ENCODE results near the gene DMXL2.
"Not testable (repeated sequence)": the region's sequence is repeated elsewhere in the genome, so short reads cannot be mapped to it uniquely, and the experiment has no call there.

DMXL2 gene

GRCh38 chr15:51447855-51448621 is 174.5 kb downstream of the DMXL2 start:
- H3K4me3 ChIP-seq (replicated peaks; ENCODE audit: low read depth, low read length), result no peak overlapping the region
- no peak for TF ChIP-seq CTCF (IDR thresholded peaks at IDR 0.05; ENCODE audit: low read depth, low read length, missing control alignments)
- DNase-seq (ENCODE audit: extremely low read depth, low read depth), result no peak

- DNase-seq (ENCODE audit: extremely low read depth, low read depth); H3K4me3 ChIP-seq (replicated peaks; ENCODE audit: low read depth, low read length): not testable (repeated sequence)
Measured at GRCh38 chr15:51446029-51446744, 176.4 kb downstream of the DMXL2 start.

GRCh38 chr15:51444807-51445206 is 177.8 kb downstream of the DMXL2 start:
- DNase-seq (ENCODE audit: extremely low read depth, low read depth), result no peak
- H3K4me3 ChIP-seq (replicated peaks; ENCODE audit: low read depth, low read length), result no peak overlapping the region
- TF ChIP-seq CTCF (IDR thresholded peaks at IDR 0.05; ENCODE audit: low read depth, low read length, missing control alignments), result no peak

GRCh38 chr15:51444112-51444511 is 178.5 kb downstream of the DMXL2 start:
- no peak for DNase-seq (ENCODE audit: extremely low read depth, low read depth)
- no peak overlapping the region for H3K4me3 ChIP-seq (replicated peaks; ENCODE audit: low read depth, low read length)
- TF ChIP-seq CTCF (IDR thresholded peaks at IDR 0.05; ENCODE audit: low read depth, low read length, missing control alignments), result no peak

DNA sequence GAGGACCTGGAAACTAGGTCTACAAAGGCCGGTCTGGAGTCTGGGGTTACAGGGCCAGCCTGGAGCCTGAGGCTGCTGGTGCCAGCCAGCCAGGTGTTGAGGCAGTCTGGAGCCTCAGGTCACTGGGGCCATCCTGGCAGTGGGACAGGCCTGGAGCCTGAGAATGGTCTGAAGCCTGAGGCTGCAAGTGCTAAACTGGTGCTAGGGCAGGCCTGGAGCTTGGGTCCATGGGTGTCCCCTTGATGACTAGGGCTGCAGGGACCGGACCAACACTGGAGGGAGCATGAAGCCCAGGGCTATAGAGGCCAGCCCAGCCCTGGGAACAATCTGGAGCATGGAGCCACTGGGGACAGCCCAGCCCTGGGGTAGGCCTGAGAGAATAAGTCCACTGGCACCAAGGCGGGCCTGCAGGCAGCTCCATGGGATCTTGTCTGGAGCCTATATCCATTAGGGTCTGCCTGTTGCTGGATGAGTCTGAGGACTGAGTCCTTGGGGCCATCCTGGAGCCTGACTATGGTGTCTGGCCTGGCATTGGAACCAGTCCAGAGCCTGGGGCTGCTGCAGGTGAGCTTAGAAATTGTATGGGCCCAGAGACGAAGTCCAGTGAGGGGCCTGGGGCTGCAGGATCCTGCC is 179.2 kb downstream of the DMXL2 start:
- no peak for DNase-seq (ENCODE audit: extremely low read depth, low read depth)
- no peak for TF ChIP-seq CTCF (IDR thresholded peaks at IDR 0.05; ENCODE audit: low read depth, low read length, missing control alignments)
- H3K4me3 ChIP-seq (replicated peaks; ENCODE audit: low read depth, low read length), result no peak overlapping the region

DNA sequence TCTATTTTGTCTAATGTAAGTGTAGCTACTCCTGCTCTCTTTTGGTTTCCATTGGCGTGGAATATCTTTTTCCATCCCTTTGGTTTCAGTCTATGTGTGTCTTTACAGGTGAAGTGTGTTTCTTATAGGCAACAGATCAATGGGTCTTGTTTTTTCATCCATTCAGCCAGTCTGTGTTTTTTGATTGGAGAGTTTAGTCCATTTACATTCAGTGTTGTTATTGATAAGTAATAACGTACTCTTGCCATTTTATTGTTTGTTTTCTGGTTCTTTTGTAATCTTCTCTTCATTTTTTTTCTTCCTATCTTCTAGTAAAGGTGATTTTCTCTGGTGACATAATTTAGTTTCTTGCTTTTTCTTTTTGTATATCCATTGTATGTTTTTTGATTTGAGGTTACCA is 184.0 kb downstream of the DMXL2 start:
- no peak for TF ChIP-seq CTCF (IDR thresholded peaks at IDR 0.05; ENCODE audit: low read depth, low read length, missing control alignments)
- no peak for DNase-seq (ENCODE audit: extremely low read depth, low read depth)
- no peak overlapping the region for H3K4me3 ChIP-seq (replicated peaks; ENCODE audit: low read depth, low read length)

- DNase-seq (ENCODE audit: extremely low read depth, low read depth), result no peak
- no peak overlapping the region for H3K4me3 ChIP-seq (replicated peaks; ENCODE audit: low read depth, low read length)
- no peak for TF ChIP-seq CTCF (IDR thresholded peaks at IDR 0.05; ENCODE audit: low read depth, low read length, missing control alignments)
Measured at GRCh38 chr15:51425517-51426040, 197.0 kb downstream of the DMXL2 start.
